Stimulated activated CD8-positive, alpha-beta memory T cell treated with anti-CD3 and anti-CD28 coated beads, Interleukin-15, amount 100 ng/mL, for 24 hours (primary cell): ENCODE data around the gene DOK6.
"Not testable (repeated sequence)": the region's sequence is repeated elsewhere in the genome, so short reads cannot be mapped to it uniquely, and the experiment has no call there.

ENCODE experiments used
- DNase-seq: peaks from one replicate; pipeline ENCODE4 v3.0.0-alpha.2; 2020; ENCODE audit warnings: low read depth

The DOK6 gene

GRCh38 chr18:69872661-69873060 lies 472.0 kb downstream of the DOK6 start:
- no peak for DNase-seq

- no peak for DNase-seq
Measured at GRCh38 chr18:69874058-69874457, 473.4 kb downstream of the DOK6 start.

- no peak for DNase-seq
Measured at GRCh38 chr18:69876490-69876889, 475.8 kb downstream of the DOK6 start.

GRCh38 chr18:69878213-69878933 lies 477.7 kb downstream of the DOK6 start:
- no peak for DNase-seq

- DNase-seq, result not testable (repeated sequence)
Measured at GRCh38 chr18:69879051-69879450, 478.4 kb downstream of the DOK6 start.

- no peak for DNase-seq
Measured at GRCh38 chr18:69880083-69880482, 479.4 kb downstream of the DOK6 start.

- DNase-seq, result no peak
Measured at GRCh38 chr18:69882965-69883668, 482.4 kb downstream of the DOK6 start.

GRCh38 chr18:69883781-69884180 lies 483.1 kb downstream of the DOK6 start:
- no peak for DNase-seq

GRCh38 chr18:69885355-69885754 lies 484.7 kb downstream of the DOK6 start:
- DNase-seq, result no peak

- no peak for DNase-seq
Measured at GRCh38 chr18:69885841-69886531, 485.3 kb downstream of the DOK6 start.

- no peak for DNase-seq
Measured at GRCh38 chr18:69887256-69887655, 486.6 kb downstream of the DOK6 start.

GRCh38 chr18:69889009-69889408 lies 488.3 kb downstream of the DOK6 start:
- DNase-seq, result no peak

GRCh38 chr18:69890558-69890957 lies 489.9 kb downstream of the DOK6 start:
- DNase-seq, result no peak

GRCh38 chr18:69894467-69894866 lies 493.8 kb downstream of the DOK6 start:
- no peak for DNase-seq

- no peak for DNase-seq
Measured at GRCh38 chr18:69895066-69896047, 494.7 kb downstream of the DOK6 start.

GRCh38 chr18:69897397-69898108 lies 496.9 kb downstream of the DOK6 start:
- DNase-seq, result no peak

GRCh38 chr18:69898241-69898861 lies 497.7 kb downstream of the DOK6 start:
- DNase-seq, result no peak
